SU-DHL-6 (cell line): Measurements from ENCODE around the gene MYRF.

Experiments used
- H2AFZ ChIP-seq: fragments of 200-600 bp; sonication (generic); 2 replicates; pipeline ENCODE4 v1.6.1; 2014; ENCODE audit warnings: low read depth, mild to moderate bottlenecking, moderate library complexity, mixed read lengths, antibody characterized with exemption, low read length; ENCODE audit not compliant: severe bottlenecking
- H3F3A ChIP-seq: fragments of 200-600 bp; shearing (Covaris generic); 2 replicates; pipeline ENCODE4 v1.6.0; 2016; ENCODE audit warnings: antibody characterized with exemption, mild to moderate bottlenecking; ENCODE audit not compliant: insufficient read depth
- H3K27ac ChIP-seq: fragments of 200-600 bp; sonication (generic); 2 replicates; pipeline ENCODE4 v1.5.1; 2016; ENCODE audit warnings: low read depth, mild to moderate bottlenecking, low read length, moderate library complexity, mixed read lengths
- H3K27me3 ChIP-seq: fragments of 200-600 bp; sonication (generic), shearing (Covaris generic); 2 replicates; pipeline ENCODE4 v1.6.0; 2014; ENCODE audit warnings: mild to moderate bottlenecking, low read length
- H3K36me3 ChIP-seq: fragments of 200-600 bp; sonication (generic); 2 replicates; pipeline ENCODE4 v1.6.1; 2014; ENCODE audit warnings: mild to moderate bottlenecking, low read length, mixed read lengths
- H3K4me2 ChIP-seq: fragments of 300-600, 200-600 bp; shearing (Covaris generic), sonication (generic); 2 replicates; pipeline ENCODE4 v1.6.0; 2014; ENCODE audit warnings: low read length, low read depth, mild to moderate bottlenecking; ENCODE audit not compliant: poor library complexity, severe bottlenecking
- H3K4me3 ChIP-seq: fragments of 200-600 bp; sonication (generic); 2 replicates; pipeline ENCODE4 v1.5.1; 2014; ENCODE audit warnings: antibody characterized with exemption, low read length, mild to moderate bottlenecking, mixed read lengths; ENCODE audit not compliant: insufficient read depth, poor library complexity, severe bottlenecking
- H3K79me2 ChIP-seq: fragments of 200-600 bp; sonication (generic); 2 replicates; pipeline ENCODE4 v1.6.1; 2014; ENCODE audit warnings: mild to moderate bottlenecking, low read length, moderate library complexity; ENCODE audit not compliant: insufficient read depth
- H3K9ac ChIP-seq: fragments of 200-600 bp; sonication (generic); 2 replicates; pipeline ENCODE4 v1.7.0; 2014; ENCODE audit warnings: mild to moderate bottlenecking, low read length
- H3K9me2 ChIP-seq: fragments of 200-600 bp; sonication (generic); replicated peaks from 2 replicates; pipeline ENCODE4 v1.6.1; 2014; ENCODE audit warnings: low read length; ENCODE audit not compliant: insufficient read depth
- H3K9me3 ChIP-seq: fragments of 200-600 bp; sonication (generic); 2 replicates; pipeline ENCODE4 v1.6.1; 2014; ENCODE audit warnings: low read length, mixed read lengths; ENCODE audit not compliant: insufficient read depth
- H4K20me1 ChIP-seq: fragments of 200-600 bp; sonication (generic); 2 replicates; pipeline ENCODE4 v1.6.1; 2014; ENCODE audit warnings: low read depth, mild to moderate bottlenecking, antibody characterized with exemption, low read length, moderate library complexity, mixed read lengths
- EZH2phosphoT487 ChIP-seq: fragments of 200-600 bp; sonication (generic), shearing (Covaris generic); conservative IDR thresholded peaks from 2 replicates; pipeline ENCODE4 v1.6.1; 2018; ENCODE audit warnings: mild to moderate bottlenecking, antibody characterized with exemption, low read length, moderate library complexity, mixed read lengths
- TF ChIP-seq, protein P1 (sequence below): fragments of 200-600 bp; sonication (generic); IDR thresholded peaks from one replicate; pipeline ENCODE4 v1.5.1; 2017; ENCODE audit warnings: antibody characterized with exemption, mild to moderate bottlenecking, low read length, moderate library complexity; ENCODE audit not compliant: insufficient read depth, poor library complexity, severe bottlenecking

MYRF gene

DNA sequence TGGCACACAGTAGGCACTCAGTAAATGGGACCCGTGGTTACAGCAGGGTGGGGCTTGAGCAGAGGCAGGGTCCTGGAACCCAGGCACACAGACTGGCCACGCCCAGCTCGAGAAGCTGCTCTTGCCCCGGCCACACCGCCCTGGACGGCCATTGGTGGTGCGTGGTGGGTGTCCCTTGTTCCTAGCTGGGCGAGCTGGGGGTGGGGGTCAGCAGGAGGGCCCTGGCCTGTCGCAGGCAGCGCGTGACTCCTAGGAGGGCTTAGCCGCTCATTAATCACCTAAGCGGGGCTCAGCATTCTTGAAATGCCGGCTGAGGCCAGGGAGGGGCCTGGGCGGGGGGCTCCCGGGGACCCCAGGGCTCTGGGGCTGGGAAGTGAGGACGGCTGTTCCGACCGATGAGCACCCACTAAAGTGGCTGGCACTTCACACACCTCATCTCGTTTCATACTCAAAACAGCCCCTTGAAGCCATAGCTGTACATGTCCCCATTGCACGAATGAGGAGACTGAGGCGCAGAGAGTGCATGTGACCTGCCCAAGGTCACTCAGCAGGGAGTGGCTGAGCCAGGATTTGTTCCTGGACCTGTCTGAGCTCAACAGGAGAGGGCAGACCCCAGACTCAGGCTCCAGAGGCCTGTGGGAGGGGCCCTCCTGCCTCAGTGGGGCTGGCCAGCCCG lies 11.6 kb downstream of the MYRF start:
- Histone ChIP-seq H3K9me2 (no peaks in the 10 kb centered on the region), H4K20me1 (no peaks in the 10 kb centered on the region), H3K9me3 (no peaks in the 10 kb centered on the region), H3F3A (no peaks in the 10 kb centered on the region), H2AFZ (no peak overlapping the region), H3K27me3 (no peaks in the 10 kb centered on the region), H3K79me2 (no peaks in the 10 kb centered on the region), H3K4me2 (no peak overlapping the region), H3K9ac (no peak overlapping the region), H3K27ac (no peak overlapping the region), H3K36me3 (no peaks in the 10 kb centered on the region), H3K4me3 (no peak overlapping the region)
- no peak for TF ChIP-seq EZH2phosphoT487
- TF ChIP-seq, protein P1, sequence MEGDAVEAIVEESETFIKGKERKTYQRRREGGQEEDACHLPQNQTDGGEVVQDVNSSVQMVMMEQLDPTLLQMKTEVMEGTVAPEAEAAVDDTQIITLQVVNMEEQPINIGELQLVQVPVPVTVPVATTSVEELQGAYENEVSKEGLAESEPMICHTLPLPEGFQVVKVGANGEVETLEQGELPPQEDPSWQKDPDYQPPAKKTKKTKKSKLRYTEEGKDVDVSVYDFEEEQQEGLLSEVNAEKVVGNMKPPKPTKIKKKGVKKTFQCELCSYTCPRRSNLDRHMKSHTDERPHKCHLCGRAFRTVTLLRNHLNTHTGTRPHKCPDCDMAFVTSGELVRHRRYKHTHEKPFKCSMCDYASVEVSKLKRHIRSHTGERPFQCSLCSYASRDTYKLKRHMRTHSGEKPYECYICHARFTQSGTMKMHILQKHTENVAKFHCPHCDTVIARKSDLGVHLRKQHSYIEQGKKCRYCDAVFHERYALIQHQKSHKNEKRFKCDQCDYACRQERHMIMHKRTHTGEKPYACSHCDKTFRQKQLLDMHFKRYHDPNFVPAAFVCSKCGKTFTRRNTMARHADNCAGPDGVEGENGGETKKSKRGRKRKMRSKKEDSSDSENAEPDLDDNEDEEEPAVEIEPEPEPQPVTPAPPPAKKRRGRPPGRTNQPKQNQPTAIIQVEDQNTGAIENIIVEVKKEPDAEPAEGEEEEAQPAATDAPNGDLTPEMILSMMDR = no peak

- no peaks in the 10 kb centered on the region for H3K9me3 ChIP-seq
- no peaks in the 10 kb centered on the region for H3K27me3 ChIP-seq
- TF ChIP-seq EZH2phosphoT487 = no peak
- TF ChIP-seq, protein P1 = no peak
- no peak overlapping the region for H3K4me2 ChIP-seq
- H3K9ac ChIP-seq = no peak overlapping the region
- no peaks in the 10 kb centered on the region for H4K20me1 ChIP-seq
- H3K4me3 ChIP-seq = no peak overlapping the region
- H2AFZ ChIP-seq = no peak overlapping the region
- H3K27ac ChIP-seq = no peak overlapping the region
- H3K36me3 ChIP-seq = no peaks in the 10 kb centered on the region
- no peaks in the 10 kb centered on the region for H3K9me2 ChIP-seq
- H3K79me2 ChIP-seq = no peaks in the 10 kb centered on the region
- H3F3A ChIP-seq = no peaks in the 10 kb centered on the region
These were observed 12.3 kb downstream of the MYRF start for GRCh38 chr11:61764606-61765260.

DNA sequence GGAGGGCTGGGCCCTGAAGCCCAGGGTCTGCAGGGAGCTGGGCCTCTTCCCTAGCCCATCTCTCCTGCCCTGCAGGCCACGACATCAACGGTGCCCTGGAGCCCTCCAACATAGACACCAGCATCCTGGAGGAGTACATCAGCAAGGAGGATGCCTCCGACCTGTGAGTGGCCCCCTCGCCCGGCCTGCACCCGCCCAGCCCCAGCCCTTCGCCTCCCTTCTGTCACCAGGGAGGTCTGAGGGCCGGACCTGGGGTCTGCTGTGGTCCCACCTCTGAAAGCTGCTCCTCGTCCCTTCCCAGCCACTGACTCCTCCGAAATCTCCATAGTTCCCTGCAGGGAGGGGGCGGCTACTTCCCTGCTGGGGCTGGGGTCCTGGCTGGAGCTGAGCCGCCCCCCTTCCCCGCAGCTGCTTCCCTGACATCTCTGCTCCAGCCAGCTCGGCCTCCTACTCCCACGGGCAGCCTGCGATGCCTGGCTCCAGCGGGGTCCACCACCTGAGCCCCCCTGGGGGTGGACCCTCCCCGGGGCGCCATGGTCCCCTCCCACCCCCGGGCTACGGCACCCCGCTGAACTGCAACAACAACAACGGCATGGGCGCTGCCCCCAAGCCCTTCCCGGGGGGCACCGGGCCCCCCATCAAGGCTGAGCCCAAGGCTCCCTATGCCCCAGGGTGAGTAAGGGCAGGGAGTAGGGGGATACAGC lies 13.3 kb downstream of the MYRF start:
- H3K4me2 ChIP-seq = no peak overlapping the region

More for the DNA sequence above, 13.3 kb downstream of the MYRF start:
- no peak overlapping the region for H3K9ac ChIP-seq
- TF ChIP-seq, protein P1 = no peak
- TF ChIP-seq EZH2phosphoT487 = no peak
- H3K27ac ChIP-seq = no peak overlapping the region
- no peaks in the 10 kb centered on the region for H3K9me2 ChIP-seq
- no peaks in the 10 kb centered on the region for H3F3A ChIP-seq
- no peak overlapping the region for H3K4me3 ChIP-seq
- H3K27me3 ChIP-seq = no peaks in the 10 kb centered on the region
- H3K9me3 ChIP-seq = no peaks in the 10 kb centered on the region
- H2AFZ ChIP-seq = no peak overlapping the region
- H3K36me3 ChIP-seq = no peaks in the 10 kb centered on the region
- H4K20me1 ChIP-seq = no peaks in the 10 kb centered on the region
- H3K79me2 ChIP-seq = no peaks in the 10 kb centered on the region
